Urinary bladder (tissue), 4 donors: Measurements from ENCODE around the gene GID4. TPM values are rescaled to one million over a fixed set of nuclear protein-coding genes. Genes with fewer than 3 reads are reported as not detected.
A peak's percentile ranks its signal among the peaks of the same experiment; 100 is the strongest.

Experiments used
- DNase-seq: peaks from one replicate; pipeline ENCODE4 v3.0.0-alpha.2; 2015; ENCODE audit errors: extremely low spot score
- H3K27ac ChIP-seq: one replicate; pipeline ENCODE4 v1.5.1; 2013; ENCODE audit warnings: low read depth, mild to moderate bottlenecking, moderate library complexity
- H3K36me3 ChIP-seq: one replicate; pipeline ENCODE4 v1.6.1; 2013; ENCODE audit warnings: mild to moderate bottlenecking, moderate library complexity; ENCODE audit not compliant: insufficient read depth
- H3K4me1 ChIP-seq: one replicate; pipeline ENCODE4 v1.6.1; 2013; ENCODE audit warnings: mild to moderate bottlenecking, moderate library complexity; ENCODE audit not compliant: insufficient read depth
- H3K4me3 ChIP-seq: one replicate; pipeline ENCODE4 v1.5.1; 2013; ENCODE audit warnings: low read depth, low read length
- WGBS: extraction: QIAGEN DNeasy Blood & Tissue Kit; methylation state at CpG from one replicate; pipeline ENCODE4 v1.1.7; 2013; 5-methylcytosine and 5-hydroxymethylcytosine counted together
- polyA plus RNA-seq: library from polyadenylated mRNA; stranded (reverse); fragments of 200-250 nt; gene quantifications from one replicate; pipeline ENCODE4 v1.2.3, GENCODE V29; 2013
- total RNA-seq: library from RNA; depleted of rRNA; stranded (reverse); fragments of >200 nt; gene quantifications from one replicate; pipeline ENCODE4 v1.2.3, GENCODE V29; 2014
- donor health status: healthy with polysubstance abuse.
- donor health status: healthy.

The GID4 gene
- total and polyA plus RNA-seq, 2 donors, result 9.5 to 14.6 TPM

DNA sequence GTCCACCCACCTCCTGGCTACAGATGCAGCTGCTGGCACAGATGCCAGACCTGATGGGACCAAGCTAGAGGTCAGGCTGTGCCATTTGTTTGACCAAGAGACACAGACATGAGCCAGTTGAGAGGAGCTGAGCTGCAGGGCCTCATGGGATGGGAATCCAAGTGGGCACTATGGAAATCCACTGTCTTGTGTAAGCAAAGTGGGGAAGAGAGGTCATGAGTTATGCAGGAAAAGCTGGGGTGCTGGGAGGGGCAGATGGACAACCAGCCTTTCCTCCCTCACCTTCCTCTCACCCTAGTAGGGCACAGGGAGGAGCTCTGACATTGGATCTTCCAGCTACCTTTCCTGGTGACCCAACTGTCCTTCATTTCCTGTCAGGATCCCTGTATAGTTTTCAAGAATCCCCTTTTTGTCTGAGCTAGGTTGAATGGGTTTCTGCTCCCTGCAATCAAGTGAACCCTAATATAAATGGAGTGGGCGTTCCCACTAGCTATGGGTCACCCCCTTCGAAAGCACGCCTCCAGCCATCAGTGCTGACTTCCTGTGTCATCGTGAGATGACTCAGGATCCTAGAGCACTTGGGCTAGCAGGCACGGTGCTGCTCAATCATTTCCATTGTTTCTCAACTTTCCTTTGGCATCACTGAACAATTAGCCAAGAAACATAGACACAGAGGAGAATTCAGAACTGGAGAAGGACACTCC, 13.8 kb upstream of the GID4 start:
- Histone ChIP-seq H3K27ac (no peak overlapping the region), H3K36me3 (no peaks in the 10 kb centered on the region), H3K4me1 (no peaks in the 10 kb centered on the region), H3K4me3 (no peak overlapping the region)
- DNase-seq, result no peak
- 77% methylated on average over 5 of the region's 5 CpGs for WGBS

DNA sequence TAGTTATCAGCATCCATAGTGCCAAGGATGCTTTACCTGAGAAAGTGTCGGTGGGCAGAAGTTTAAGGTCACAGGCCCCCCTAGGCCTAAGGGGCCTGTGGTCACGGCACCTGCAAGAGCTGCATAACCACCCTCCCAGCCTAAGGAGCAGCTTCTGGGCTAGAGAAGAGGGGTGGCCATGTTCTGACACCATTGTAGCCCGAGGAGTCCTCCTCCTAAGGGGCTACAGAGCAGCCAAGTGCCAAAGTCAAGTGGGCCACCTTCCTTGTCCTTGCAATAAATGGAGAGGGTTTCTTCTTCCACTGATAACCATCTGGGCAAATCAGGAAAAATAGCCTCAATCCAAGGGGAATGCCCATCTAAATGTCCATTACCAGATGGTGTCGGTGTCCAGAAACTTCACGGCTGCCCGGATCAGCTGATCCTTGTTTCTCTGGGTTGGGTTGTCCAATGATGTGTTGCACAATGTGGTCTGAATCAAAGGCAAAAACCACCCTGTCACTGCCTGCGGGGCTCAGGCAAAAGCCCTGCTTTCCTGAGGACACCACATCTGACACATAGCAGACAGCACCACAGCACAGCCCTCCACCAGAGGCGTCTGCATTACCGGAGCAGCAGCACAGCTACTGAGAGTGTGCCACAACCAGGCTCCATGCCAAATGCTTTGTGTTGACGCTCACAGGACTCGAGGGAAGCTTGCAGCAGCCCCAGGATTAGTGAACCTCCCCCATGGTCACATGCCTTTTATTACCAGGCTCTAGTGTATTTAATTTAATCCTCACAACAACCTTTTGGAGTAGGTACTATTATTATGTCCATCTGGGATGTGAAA, 13.0 kb upstream of the GID4 start:
- H3K27ac ChIP-seq, result no peak overlapping the region
- H3K4me3 ChIP-seq, result no peak overlapping the region
- whole genome bisulfite sequencing, result 79% methylated on average over 11 of the region's 11 CpGs
- H3K4me1 ChIP-seq, result no peaks in the 10 kb centered on the region
- no peaks in the 10 kb centered on the region for H3K36me3 ChIP-seq
- DNase-seq, result no peak

DNA sequence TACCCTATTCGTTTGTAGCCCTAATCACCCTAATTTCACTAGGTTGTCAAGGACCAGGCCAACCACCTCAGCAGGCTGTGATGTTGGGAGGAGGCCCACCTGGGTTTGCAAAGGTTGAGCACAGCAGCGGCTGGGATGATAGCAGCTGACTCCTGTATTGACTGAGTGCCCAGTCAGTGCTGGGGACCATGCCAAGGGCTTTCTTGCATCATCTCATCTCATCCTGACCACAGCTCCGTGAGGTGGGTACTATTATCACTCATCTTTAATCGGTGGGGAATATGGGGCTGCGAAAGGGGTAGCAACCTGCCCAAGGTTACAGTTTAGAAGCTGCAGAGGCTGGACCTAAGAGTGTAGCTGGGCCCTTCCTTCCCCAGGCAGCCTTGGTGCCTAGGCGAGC, 11.9 kb upstream of the GID4 start:
- DNase-seq, result no peak
- H3K27ac ChIP-seq, result no peak overlapping the region
- no peaks in the 10 kb centered on the region for H3K4me1 ChIP-seq
- H3K4me3 ChIP-seq, result no peak overlapping the region
- WGBS, result 75% methylated on average over 6 of the region's 6 CpGs
- H3K36me3 ChIP-seq, result no peaks in the 10 kb centered on the region

DNA sequence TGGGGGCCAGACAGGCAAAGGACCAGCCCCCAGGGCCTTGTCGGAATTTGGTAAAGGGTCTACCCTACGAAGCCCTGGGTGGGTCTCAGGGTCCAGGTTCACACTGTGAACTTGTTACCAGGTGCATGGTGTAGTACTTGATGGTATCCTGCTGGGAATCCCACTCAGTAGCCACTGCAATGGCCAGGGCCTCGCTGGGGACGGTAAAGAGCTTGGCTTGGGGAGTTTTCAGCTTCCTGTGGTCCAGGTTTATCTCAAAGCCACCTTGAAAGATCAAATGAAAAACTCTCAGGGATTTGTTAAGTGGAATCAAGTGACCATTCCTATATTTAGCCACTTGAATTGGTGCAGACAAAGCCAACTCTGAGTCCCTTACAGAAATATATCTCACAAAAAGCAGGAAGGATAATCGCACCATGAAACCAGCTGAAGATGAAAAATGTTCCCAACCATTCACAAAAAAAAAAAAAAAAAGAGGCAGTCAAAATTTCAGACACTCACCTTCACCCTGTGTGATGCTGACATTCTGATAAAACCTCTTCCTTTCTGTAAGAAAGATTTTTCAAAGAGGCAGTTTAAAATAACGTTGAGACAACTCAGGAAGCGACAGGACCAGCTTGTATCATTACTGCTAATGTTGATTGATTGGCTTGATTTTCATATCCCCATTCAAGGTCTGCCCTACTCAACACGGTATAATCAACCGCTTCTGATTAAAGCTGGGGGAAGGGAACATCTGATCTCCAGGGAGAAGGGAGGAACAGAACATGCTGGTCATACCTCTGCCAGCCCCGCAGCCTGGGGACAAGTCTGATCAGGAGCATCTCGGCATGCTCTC, 10.9 kb upstream of the GID4 start:
- Histone ChIP-seq H3K4me1 (no peaks in the 10 kb centered on the region), H3K36me3 (no peaks in the 10 kb centered on the region), H3K27ac (no peak overlapping the region), H3K4me3 (no peak overlapping the region)
- no peak for DNase-seq
- WGBS, result 80% methylated on average over 11 of the region's 11 CpGs

DNA sequence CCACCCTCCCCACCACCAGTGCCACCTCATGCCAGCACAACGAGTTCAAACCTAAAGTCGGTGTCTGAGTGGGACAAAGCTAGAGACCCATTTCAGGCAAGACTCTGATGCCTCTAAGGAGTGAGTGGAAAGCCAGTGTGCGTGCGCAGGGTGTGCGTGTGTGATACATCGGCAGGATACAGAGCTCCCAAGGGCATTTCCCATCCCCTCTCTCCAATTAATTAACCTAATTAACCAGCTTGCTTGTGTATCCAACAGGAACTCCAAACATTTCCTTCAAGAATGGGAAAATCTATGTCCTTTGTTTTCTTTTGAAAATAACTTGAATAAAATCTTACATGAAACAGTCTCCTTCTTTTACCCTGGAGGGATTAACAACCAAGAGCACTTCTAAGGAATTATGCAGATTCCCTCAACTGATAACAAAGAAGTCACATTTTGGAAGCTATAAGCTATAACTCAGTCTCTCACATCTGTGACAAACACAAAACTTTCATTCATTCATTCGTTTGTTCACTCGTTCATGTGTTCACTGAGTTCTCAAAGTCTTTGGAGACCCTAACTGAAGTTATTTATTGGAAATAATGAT, 10.2 kb upstream of the GID4 start:
- Histone ChIP-seq H3K27ac (no peak overlapping the region), H3K4me3 (no peak overlapping the region), H3K4me1 (no peaks in the 10 kb centered on the region), H3K36me3 (no peaks in the 10 kb centered on the region)
- DNase-seq, result no peak
- 83% methylated on average over 8 of the region's 8 CpGs for WGBS

DNA sequence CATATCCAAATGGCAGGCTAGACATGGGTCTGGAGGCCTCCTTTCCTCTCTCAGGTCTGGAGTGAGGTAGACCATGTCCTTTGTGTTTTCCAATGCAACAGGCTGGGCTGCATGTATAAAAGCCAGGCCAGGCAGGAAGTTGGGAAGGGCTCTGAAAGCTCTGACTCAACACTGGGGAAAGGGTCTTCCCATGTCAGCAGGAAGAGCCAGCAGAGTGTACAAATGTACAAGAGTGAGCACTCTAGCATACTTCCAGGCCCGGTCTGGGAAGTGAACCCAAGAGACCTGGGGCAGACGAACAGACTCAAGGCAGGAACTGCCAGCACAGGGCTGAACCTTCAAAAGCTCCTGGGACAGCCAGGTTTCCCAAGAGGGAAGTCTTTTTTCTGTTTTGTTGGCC, 7.3 kb upstream of the GID4 start:
- Histone ChIP-seq H3K27ac (no peak overlapping the region), H3K4me3 (no peak overlapping the region), H3K4me1 (no peaks in the 10 kb centered on the region), H3K36me3 (no peaks in the 10 kb centered on the region)
- no peak for DNase-seq
- WGBS, result 71% methylated on average over 2 of the region's 2 CpGs

DNA sequence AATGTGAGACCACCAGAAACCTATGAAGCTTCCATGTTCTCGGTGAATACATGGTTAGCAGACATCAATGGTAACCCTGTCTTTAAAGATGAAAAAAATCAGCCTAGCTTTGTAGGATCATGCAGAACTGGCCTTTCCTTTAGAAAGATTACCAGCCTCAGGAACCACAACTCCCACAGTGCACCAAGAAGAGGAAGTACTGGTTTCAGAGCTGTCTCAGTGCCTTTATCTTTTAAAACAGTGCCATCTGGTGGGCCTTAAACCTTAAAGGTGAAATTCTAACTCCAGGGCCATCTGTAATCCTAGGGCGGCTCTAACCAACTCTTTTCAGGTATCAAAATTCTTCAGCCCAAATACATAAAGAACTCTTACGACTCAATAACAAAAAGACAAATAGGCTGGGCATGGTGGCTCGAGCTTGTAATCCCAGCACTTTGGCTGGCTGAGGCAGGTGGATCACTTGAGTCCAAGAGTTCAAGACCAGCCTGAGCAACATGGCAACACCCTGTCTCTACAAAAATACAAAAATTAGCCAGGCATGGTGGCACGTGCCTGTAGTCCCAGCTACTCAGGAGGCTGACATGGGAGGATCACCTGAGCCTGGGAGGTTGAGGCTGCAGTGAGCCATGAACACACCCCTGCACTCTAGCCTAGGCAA, 5.6 kb upstream of the GID4 start:
- Histone ChIP-seq H3K36me3 (no peaks in the 10 kb centered on the region), H3K4me1 (no peaks in the 10 kb centered on the region), H3K27ac (no peak overlapping the region), H3K4me3 (no peak overlapping the region)
- 29% methylated on average over 5 of the region's 5 CpGs for WGBS
- DNase-seq, result peak; percentile 81

DNA sequence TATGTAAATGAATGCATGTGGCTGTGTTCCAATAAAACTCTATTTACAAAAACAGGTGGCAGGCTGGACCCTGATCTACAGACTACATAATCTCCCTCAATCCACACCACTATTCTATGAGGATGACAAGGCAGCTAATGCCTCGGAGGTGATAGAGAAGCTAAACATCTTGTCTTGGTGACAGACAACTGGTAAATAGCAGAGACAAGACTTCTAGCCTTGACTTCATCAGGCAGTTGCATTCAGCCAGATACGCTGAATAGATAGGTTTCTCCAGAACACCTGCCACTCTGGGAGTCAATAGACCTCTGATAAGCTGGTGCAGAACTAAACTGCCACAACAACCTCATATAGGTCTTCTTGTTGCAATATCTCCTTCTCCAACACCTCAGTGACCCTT, 3.5 kb upstream of the GID4 start:
- 75% methylated on average over 2 of the region's 2 CpGs for WGBS
- no peak for DNase-seq
- no peaks in the 10 kb centered on the region for H3K4me1 ChIP-seq
- H3K27ac ChIP-seq, result no peak overlapping the region
- H3K4me3 ChIP-seq, result no peak overlapping the region
- no peaks in the 10 kb centered on the region for H3K36me3 ChIP-seq

DNA sequence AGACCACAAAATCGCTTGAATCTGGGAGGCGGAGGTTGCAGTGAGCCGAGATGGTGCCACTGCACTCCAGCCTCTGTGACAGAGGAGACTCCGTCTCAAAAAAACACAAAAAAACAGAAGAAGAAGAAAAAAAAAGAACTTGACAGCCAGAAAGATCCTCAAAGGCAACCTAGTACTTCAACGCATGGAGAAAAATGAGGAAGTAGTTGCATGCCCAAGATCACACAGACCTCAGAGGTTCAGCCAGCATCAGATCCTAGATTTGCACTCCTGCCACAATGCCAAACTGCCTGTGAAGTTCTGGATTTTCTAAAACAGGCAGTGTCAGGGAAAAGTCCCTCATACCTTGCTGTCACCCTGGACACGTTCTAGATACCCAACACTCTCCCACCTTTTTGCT, 1.7 kb upstream of the GID4 start:
- Histone ChIP-seq H3K36me3 (no peaks in the 10 kb centered on the region), H3K4me3 (no peak overlapping the region), H3K4me1 (no peaks in the 10 kb centered on the region), H3K27ac (no peak overlapping the region)
- 81% methylated on average over 6 of the region's 6 CpGs for WGBS
- no peak for DNase-seq

DNA sequence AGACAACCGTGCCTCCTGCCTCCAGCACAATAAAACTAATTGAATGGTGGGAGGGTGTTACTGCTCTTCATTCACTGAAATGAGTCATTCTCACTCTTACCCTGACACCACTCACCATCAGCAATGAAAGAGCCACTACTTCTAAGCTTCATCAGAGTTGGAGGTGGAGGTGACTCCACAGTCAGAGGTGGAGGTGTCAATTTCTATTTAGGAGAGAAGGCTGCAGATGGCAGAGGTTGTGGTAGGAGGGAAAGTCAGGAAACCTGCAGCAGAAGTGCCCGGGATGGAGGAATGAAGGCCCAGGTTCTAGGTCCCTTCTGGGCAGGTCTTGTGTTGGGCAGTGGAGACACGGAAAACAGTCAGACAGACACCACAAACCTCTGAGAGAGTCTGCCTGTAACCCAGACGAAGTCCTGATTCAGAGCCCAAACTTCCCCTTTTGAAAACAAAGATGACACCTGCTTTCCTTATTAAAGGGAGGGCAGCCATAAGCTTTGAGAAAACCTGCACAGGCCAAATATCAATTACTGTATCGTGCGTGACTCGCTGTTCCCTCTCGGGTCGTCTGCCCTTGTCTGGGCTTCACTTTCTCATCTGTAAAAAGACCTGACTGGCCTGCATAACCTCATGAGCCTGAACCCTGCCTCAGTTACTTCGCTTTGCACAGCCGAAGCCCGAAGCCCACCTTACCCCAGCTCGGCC, 908 bp upstream of the GID4 start:
- Histone ChIP-seq H3K4me1 (no peaks in the 10 kb centered on the region), H3K27ac (no peak overlapping the region), H3K4me3 (peak overlapping the region; percentile 94), H3K36me3 (no peaks in the 10 kb centered on the region)
- no peak for DNase-seq
- WGBS, result 5% methylated on average over 13 of the region's 13 CpGs

DNA sequence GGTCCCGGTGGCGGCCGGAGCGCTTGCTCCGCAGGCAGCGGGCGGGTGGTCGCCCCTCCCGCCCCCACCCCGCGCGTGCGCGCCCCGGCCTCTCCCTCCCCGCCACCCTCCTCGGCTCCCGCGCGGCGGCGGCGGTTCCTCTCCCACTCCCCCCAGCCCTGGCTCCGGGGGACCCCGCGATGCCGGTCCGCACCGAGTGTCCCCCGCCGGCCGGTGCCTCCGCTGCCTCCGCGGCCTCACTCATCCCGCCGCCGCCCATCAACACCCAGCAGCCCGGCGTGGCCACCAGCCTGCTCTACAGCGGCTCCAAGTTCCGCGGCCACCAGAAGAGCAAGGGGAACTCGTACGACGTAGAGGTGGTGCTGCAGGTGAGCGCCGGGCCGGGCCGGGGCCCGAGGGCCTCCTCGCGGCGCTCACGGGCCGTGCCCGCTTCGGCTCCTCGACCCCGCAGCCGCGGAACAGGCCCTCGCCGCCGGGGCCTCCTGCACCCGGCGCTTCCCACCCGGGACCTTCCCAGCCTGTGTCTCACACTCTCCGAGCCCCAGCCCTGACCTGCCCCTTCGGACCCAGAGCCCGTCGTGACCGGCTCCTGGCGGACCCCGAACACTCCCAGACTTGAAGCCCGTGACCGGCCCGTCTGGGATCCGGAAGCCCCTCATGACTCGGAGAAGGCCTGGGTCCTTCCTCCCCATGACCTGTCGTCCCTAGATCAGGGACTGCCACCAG, 490 bp downstream of the GID4 start:
- Histone ChIP-seq H3K36me3 (no peaks in the 10 kb centered on the region), H3K4me3 (peak overlapping the region; percentile 94), H3K27ac (peak overlapping the region; percentile 56), H3K4me1 (no peaks in the 10 kb centered on the region)
- no peak for DNase-seq
- WGBS, result under 1% methylated on average over 79 of the region's 81 CpGs

DNA sequence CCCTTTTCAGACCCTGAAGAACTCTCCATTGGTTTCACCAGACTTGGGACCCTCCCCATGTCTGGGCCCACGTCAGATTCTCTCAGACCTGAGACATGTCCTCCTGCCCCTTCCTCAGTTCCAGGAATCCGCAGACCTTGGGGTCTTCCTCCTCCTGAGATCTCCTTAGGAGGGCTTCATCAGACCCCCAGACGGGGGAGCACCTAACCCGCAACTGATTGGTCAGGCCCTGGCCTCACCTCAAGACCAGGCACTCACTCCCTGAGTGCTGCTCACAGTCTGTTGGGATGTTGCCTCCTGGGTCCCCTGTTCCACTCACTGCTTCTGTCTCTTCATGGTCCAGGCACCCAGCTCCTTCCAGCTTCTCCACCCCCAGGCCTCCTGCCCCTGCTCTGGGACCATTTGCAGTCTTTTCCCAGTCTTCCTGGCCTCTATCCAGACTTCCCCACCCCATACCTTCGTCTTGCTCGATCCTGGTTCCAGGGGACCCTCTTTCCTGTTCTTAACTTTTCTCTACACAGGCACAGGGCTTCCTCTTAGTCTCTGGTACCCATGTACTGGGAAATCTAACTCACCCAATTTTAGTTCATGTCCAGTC, 1.2 kb downstream of the GID4 start:
- Histone ChIP-seq H3K27ac (no peak overlapping the region), H3K4me3 (peak overlapping the region; percentile 94), H3K36me3 (no peaks in the 10 kb centered on the region), H3K4me1 (no peaks in the 10 kb centered on the region)
- no peak for DNase-seq
- 27% methylated on average over 6 of the region's 6 CpGs for WGBS
